Effector CD4-positive, alpha-beta T cell (primary cell): ENCODE data around the gene TCOF1.

Source experiments
- DNase-seq: peaks from one replicate; pipeline ENCODE4 v3.0.0-alpha.2; 2020

TCOF1 gene

GRCh38 chr5:150350524-150351344 lies 6.8 kb upstream of the TCOF1 start:
- peak; percentile 10 for DNase-seq

GRCh38 chr5:150352244-150353031 lies 5.1 kb upstream of the TCOF1 start:
- no peak for DNase-seq

- no peak for DNase-seq
Observed at GRCh38 chr5:150353032-150353675, 4.3 kb upstream of the TCOF1 start.

GRCh38 chr5:150355791-150356190 lies 1.7 kb upstream of the TCOF1 start:
- DNase-seq, result no peak

- DNase-seq, result no peak
Observed at GRCh38 chr5:150356575-150357294, 762 bp upstream of the TCOF1 start.

GRCh38 chr5:150358261-150359095 lies 981 bp downstream of the TCOF1 start:
- no peak for DNase-seq

GRCh38 chr5:150361301-150361700 lies 3.8 kb downstream of the TCOF1 start:
- DNase-seq, result no peak

GRCh38 chr5:150363185-150363584 lies 5.7 kb downstream of the TCOF1 start:
- no peak for DNase-seq

GRCh38 chr5:150364004-150364403 lies 6.5 kb downstream of the TCOF1 start:
- DNase-seq, result no peak

- no peak for DNase-seq
Observed at GRCh38 chr5:150368526-150368925, 11.0 kb downstream of the TCOF1 start.

- DNase-seq, result no peak
Observed at GRCh38 chr5:150372639-150373038, 15.1 kb downstream of the TCOF1 start.

- no peak for DNase-seq
Observed at GRCh38 chr5:150374651-150375050, 17.2 kb downstream of the TCOF1 start.

GRCh38 chr5:150376799-150377771 lies 19.6 kb downstream of the TCOF1 start:
- no peak for DNase-seq

GRCh38 chr5:150377964-150378694 lies 20.6 kb downstream of the TCOF1 start:
- DNase-seq, result no peak

- DNase-seq, result no peak
Observed at GRCh38 chr5:150384701-150385100, 27.2 kb downstream of the TCOF1 start.

GRCh38 chr5:150386024-150386855 lies 28.7 kb downstream of the TCOF1 start:
- DNase-seq, result no peak

GRCh38 chr5:150389531-150390266 lies 32.2 kb downstream of the TCOF1 start:
- no peak for DNase-seq
